ENCODE results near the gene TNFSF12.
"Not testable (repeated sequence)": the region's sequence is repeated elsewhere in the genome, so short reads cannot be mapped to it uniquely, and the experiment has no call there.

TNFSF12 gene

DNA sequence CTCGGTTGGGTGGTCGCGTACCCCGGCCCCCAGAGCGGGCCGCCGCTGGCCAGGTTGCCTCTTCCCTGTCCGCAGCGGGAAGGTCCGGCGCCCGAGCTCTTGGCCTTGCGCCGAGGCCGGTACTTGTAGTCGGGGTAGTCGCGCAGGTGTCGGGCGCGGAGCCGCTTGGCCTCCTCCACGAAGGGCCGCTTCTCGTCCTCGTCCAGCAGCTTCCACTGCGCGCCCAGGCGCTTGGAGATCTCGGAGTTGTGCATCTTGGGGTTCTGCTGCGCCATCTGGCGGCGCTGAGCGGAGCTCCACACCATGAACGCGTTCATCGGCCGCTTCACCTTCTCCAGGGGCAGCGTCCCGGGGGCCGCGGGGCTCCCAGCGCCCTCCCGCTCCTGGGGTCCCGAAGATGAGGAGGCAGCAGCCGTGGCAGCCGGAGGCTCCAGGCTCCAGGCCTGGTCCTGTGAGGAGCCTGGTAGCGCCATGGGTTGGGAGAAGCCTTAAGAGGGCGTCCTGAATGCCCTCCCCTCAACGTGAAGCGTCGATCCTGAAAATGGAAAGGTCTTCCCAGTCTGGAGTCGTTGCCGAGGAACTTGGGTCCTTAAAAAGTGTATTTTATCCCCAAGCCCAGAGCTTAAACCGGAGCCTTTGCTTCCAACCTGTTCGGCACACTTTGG is 40.5 kb downstream of the TNFSF12 start:
- DNase-seq, result no peak

- DNase-seq, result no peak
Measured at GRCh38 chr17:7589891-7590691, 41.2 kb downstream of the TNFSF12 start, which contains the start of gene SOX15. Gene SOX15 (minus strand): TSS chr17:7590094. CDS start chr17:7589676, 418 bp downstream.

DNA sequence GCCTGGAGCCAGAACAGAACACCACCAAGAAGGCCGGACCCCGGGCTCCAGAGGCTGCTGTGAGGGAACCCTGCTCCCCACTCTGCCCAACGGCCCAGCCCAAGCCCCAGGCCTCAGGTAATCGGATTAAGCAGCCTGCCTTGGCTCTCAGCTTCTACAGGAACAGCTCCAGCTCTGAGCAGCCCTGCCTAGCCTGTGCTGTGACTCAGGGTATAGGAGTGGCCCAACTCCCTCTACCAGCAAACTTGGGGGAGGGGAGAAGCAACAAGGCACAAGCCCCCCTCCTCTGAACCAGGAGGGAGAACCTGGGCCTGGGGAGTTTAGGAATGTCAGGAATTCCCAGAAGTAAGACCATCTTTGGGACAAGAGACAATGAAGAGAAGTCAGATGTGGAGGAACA is 41.9 kb downstream of the TNFSF12 start:
- no peak for DNase-seq

DNA sequence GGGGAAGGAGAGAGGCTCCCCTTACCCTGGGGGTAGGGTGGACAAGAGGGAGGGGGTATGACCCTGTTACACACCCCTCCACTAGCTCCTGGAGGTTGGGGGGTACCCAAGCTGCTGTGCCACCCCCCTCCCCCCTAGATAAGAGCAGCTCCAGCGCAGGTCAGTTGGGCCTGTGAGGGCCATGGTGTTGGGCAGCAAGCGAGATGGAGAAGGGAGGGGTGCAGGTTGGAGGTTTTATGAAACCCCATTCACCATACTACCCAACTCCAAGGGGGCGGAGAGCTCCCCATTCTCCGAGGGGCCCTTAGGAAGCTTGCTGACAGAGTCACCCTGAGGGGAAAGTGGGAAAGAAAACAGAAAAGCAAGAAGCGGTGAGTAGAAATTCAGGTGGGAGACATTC is 42.7 kb downstream of the TNFSF12 start:
- DNase-seq, result no peak

- no peak for DNase-seq
Measured at GRCh38 chr17:7592422-7593021, 43.7 kb downstream of the TNFSF12 start.

DNA sequence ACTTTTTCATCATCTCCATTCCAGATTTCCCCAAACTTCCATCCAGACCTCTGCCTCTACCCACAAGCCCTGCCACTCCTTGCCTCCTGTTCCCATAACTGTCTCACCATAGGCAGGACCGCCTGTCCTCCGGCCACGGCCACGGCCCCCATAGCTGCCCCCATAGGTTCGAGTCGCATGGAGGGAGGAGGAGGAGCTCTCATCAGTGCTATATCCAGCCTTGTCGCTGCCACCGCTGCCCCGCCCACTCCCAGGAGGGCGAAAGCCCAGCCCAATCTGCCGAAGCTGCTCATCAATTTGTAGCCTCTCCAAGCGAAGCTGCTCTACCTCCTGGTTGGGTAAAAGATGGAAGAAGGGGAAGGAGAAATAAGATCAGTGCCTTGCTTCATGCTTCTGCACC is 44.4 kb downstream of the TNFSF12 start:
- no peak for DNase-seq

GRCh38 chr17:7597561-7597960 is 48.7 kb downstream of the TNFSF12 start:
- DNase-seq, result not testable (repeated sequence)

DNA sequence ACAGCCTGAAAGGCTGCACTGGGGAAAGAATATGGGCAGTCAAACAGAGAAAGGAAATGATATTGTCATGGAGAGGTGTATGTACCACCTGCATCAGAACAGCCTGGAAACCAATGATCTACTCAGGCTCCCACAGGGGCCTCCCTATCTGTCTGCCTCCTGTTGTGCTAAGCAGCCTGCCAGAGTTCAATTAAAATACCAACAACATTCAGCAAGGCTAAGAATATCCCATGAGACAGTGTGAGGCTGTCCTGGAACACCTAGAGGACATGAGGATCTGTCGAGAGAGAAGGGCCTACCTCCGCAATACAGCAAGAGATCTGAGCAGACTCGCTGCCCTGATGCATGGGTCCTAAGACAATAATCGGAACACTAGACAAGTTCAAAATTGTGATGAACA is 57.4 kb downstream of the TNFSF12 start:
- no peak for DNase-seq
